HCT116 (cell line): ENCODE measurements around the gene KLHL3. TPM values are rescaled to one million over a fixed set of nuclear protein-coding genes. Genes with fewer than 3 reads are reported as not detected.

Experiments used
- ATAC-seq: fragments of 200-7000 bp; cut with Tn5 transposase; 2 replicates; pipeline ENCODE4 v1.9.1; 2020; ENCODE audit warnings: mild to moderate bottlenecking, moderate library complexity
- BruUV-seq: library from RNA; stranded (reverse); fragments of 400-500 nt; replicated peaks from 2 replicates; lab custom pipeline; 2021; lab: Mats Ljungman, UMichigan
- CTCF ChIA-PET: fragments of 300-600 bp; sonication (Branson Sonifier 250); formaldehyde crosslinking; loops from one replicate; lab custom pipeline; 2021; ENCODE audit warnings: antibody characterized with exemption; lab: Charles Lee
- POLR2A ChIA-PET: fragments of 300-600, 350-600 bp; sonication (Branson Sonifier 250); formaldehyde crosslinking; loops from one replicate; lab custom pipeline; 2021; ENCODE audit warnings: antibody characterized with exemption; lab: Charles Lee
- RAD21 ChIA-PET, 2 experiments: fragments of 300-600 bp; sonication (Branson Sonifier 250); formaldehyde crosslinking; loops; one replicate each; lab custom pipeline; 2023; ENCODE audit warnings: low total read pairs in 2 of 2; ENCODE audit not compliant: uncharacterized antibody in 2 of 2, unreplicated experiment in 2 of 2, low non-redundant PET in 1 of 2; lab: Charles Lee
- DNase-seq: peaks from one replicate; pipeline ENCODE4 v3.0.0-alpha.2; 2010; ENCODE audit warnings: low read depth, low spot score
- H2AFZ ChIP-seq: fragments of 200-600 bp; shearing (Covaris generic), sonication (generic); 2 replicates; pipeline ENCODE4 v1.6.1; 2017; ENCODE audit warnings: low read depth, mixed run types, mixed read lengths, antibody characterized with exemption, low read length; ENCODE audit not compliant: poor library complexity, severe bottlenecking
- H3K27ac ChIP-seq: 2 replicates; pipeline ENCODE4 v1.5.1; 2012; ENCODE audit warnings: low read depth, low read length
- H3K27me3 ChIP-seq: fragments of 200-600 bp; sonication (generic); 2 replicates; pipeline ENCODE4 v1.6.1; 2016; ENCODE audit warnings: mixed run types, low read length, mixed read lengths; ENCODE audit not compliant: insufficient read depth
- H3K36me3 ChIP-seq, 2 experiments: fragments of 200-500 bp in 1 of 2; fragments of 200-600 bp in 1 of 2; sonication (Bioruptor generic) in 1 of 2; sonication (generic) in 1 of 2; 2 replicates each; pipeline versions ENCODE4 v1.5.1 to v1.6.1; 2014 to 2016; ENCODE audit warnings: low read length in 2 of 2, inconsistent platforms in 1 of 2, mixed read lengths in 1 of 2, mixed run types in 1 of 2; ENCODE audit not compliant: insufficient read depth in 2 of 2, control insufficient read depth in 1 of 2
- H3K4me1 ChIP-seq, 2 experiments: fragments of 200-600 bp in 1 of 2; sonication (generic) in 1 of 2; 2 replicates each; pipeline versions ENCODE4 v1.5.1 to v1.6.1; 2012 to 2017; ENCODE audit warnings: low read length in 2 of 2, inconsistent platforms in 1 of 2, mild to moderate bottlenecking in 1 of 2, mixed read lengths in 1 of 2, mixed run types in 1 of 2, moderate library complexity in 1 of 2; ENCODE audit not compliant: insufficient read depth in 2 of 2, control insufficient read depth in 1 of 2
- H3K4me2 ChIP-seq: fragments of 200-600 bp; sonication (generic); 2 replicates; pipeline ENCODE4 v1.6.1; 2017; ENCODE audit warnings: mixed run types, low read length, mixed read lengths
- H3K4me3 ChIP-seq, 2 experiments: fragments of 200-600 bp in 1 of 2; sonication (generic) in 1 of 2; replicated peaks in 1 of 2; 2 replicates each; pipeline ENCODE4 v1.5.1; 2011 to 2016; ENCODE audit warnings: low read length in 2 of 2, control low read depth in 1 of 2, low read depth in 1 of 2, mild to moderate bottlenecking in 1 of 2, mixed read lengths in 1 of 2, mixed run types in 1 of 2
- H3K79me2 ChIP-seq: fragments of 200-600 bp; sonication (generic); 2 replicates; pipeline ENCODE4 v1.6.1; 2017; ENCODE audit warnings: mild to moderate bottlenecking, mixed run types, low read length, moderate library complexity, mixed read lengths; ENCODE audit not compliant: insufficient read depth
- H3K9ac ChIP-seq: fragments of 200-600 bp; sonication (generic); 2 replicates; pipeline ENCODE4 v1.6.1; 2016; ENCODE audit warnings: low read length, mixed read lengths
- H3K9me2 ChIP-seq: fragments of 200-600 bp; sonication (generic), shearing (Covaris generic); 2 replicates; pipeline ENCODE4 v1.6.1; 2017; ENCODE audit warnings: mixed run types, mild to moderate bottlenecking, moderate library complexity; ENCODE audit not compliant: insufficient read depth
- H3K9me3 ChIP-seq, 2 experiments: fragments of 200-500 bp in 1 of 2; fragments of 200-600 bp in 1 of 2; sonication (Bioruptor generic) in 1 of 2; sonication (generic) in 1 of 2; 2 replicates each; pipeline ENCODE4 v1.6.1; 2014 to 2017; ENCODE audit warnings: low read length in 2 of 2, mixed read lengths in 2 of 2, inconsistent platforms in 1 of 2, low read depth in 1 of 2, mild to moderate bottlenecking in 1 of 2, mixed run types in 1 of 2, moderate library complexity in 1 of 2; ENCODE audit not compliant: control insufficient read depth in 1 of 2, insufficient read depth in 1 of 2
- H4K20me1 ChIP-seq: fragments of 200-600 bp; sonication (generic), shearing (Covaris generic); 2 replicates; pipeline ENCODE4 v1.6.1; 2017; ENCODE audit warnings: mixed run types, mild to moderate bottlenecking, moderate library complexity; ENCODE audit not compliant: insufficient read depth
- CBX3 ChIP-seq: IDR thresholded peaks from 2 replicates; pipeline ENCODE4 v1.6.1; 2012; ENCODE audit warnings: low read depth
- EGR1 ChIP-seq: IDR thresholded peaks from 2 replicates; pipeline ENCODE4 v1.6.1; 2012; ENCODE audit warnings: low read depth
- ELF1 ChIP-seq: IDR thresholded peaks from 2 replicates; pipeline ENCODE4 v1.6.1; 2012; ENCODE audit warnings: low read depth, borderline replicate concordance
- EZH2 ChIP-seq: fragments of 200-600 bp; sonication (generic); IDR thresholded peaks from 2 replicates; pipeline ENCODE4 v1.6.1; 2017; ENCODE audit warnings: antibody characterized with exemption, mixed run types
- JUND ChIP-seq: IDR thresholded peaks from 2 replicates; pipeline ENCODE4 v1.6.1; 2012
- POLR2AphosphoS5 ChIP-seq: IDR thresholded peaks from 2 replicates; pipeline ENCODE4 v1.6.1; 2011; ENCODE audit warnings: mild to moderate bottlenecking, low read depth, low read length, moderate library complexity
- RAD21 ChIP-seq: IDR thresholded peaks from 2 replicates; pipeline ENCODE4 v1.6.1; 2012; ENCODE audit warnings: low read depth, mild to moderate bottlenecking
- SIN3A ChIP-seq: IDR thresholded peaks from 2 replicates; pipeline ENCODE4 v1.6.1; 2012; ENCODE audit warnings: low read depth
- SP1 ChIP-seq: IDR thresholded peaks from 2 replicates; pipeline ENCODE4 v1.6.1; 2012; ENCODE audit warnings: low read depth
- SRF ChIP-seq: IDR thresholded peaks from 2 replicates; pipeline ENCODE4 v1.6.1; 2012; ENCODE audit warnings: low read depth
- YY1 ChIP-seq: IDR thresholded peaks from 2 replicates; pipeline ENCODE4 v1.6.1; 2011; ENCODE audit warnings: low read length, low read depth, moderate library complexity, mild to moderate bottlenecking; ENCODE audit not compliant: insufficient replicate concordance; ENCODE audit errors: extremely low read depth
- ZFX ChIP-seq: fragments of 450-650 bp; IDR thresholded peaks from 2 replicates; pipeline ENCODE4 v1.6.1; 2017
- ZNF274 ChIP-seq: fragments of 200-500 bp; sonication (Bioruptor generic); IDR thresholded peaks from 2 replicates; pipeline ENCODE4 v1.6.1; 2014; ENCODE audit warnings: mild to moderate bottlenecking, low read depth, low read length, inconsistent platforms
- intact Hi-C: fragments of 100-400 bp; cut with micrococcal nuclease; formaldehyde crosslinking; loops from 2 replicates; pipeline ENCODE4 v1.10.0; 2022
- total RNA-seq: library from RNA; stranded (reverse); gene quantifications from one replicate; pipeline ENCODE4 v1.2.1, GENCODE V29; 2021; ENCODE audit not compliant: unreplicated experiment
- TF ChIP-seq, protein P1 (sequence below): IDR thresholded peaks from 2 replicates; pipeline ENCODE4 v1.6.1; 2012; ENCODE audit warnings: low read depth
- TF ChIP-seq, protein P2 (sequence below): IDR thresholded peaks from 2 replicates; pipeline ENCODE4 v1.6.1; 2012
- TF ChIP-seq, protein P3 (sequence below), 3 experiments: fragments of 200-600 bp in 1 of 3; sonication (generic) in 1 of 3; IDR thresholded peaks in 2 of 3; conservative IDR thresholded peaks in 1 of 3; 2 replicates each; pipeline ENCODE4 v1.5.1; 2012 to 2017; ENCODE audit warnings: low read depth in 2 of 3, low read length in 2 of 3, antibody characterized with exemption in 1 of 3, borderline replicate concordance in 1 of 3, control low read depth in 1 of 3, mild to moderate bottlenecking in 1 of 3, mixed read lengths in 1 of 3, mixed run types in 1 of 3, moderate library complexity in 1 of 3; ENCODE audit not compliant: insufficient read depth in 1 of 3

The KLHL3 gene
- total RNA-seq, 1 experiment from 2014 or later = not detected

DNA sequence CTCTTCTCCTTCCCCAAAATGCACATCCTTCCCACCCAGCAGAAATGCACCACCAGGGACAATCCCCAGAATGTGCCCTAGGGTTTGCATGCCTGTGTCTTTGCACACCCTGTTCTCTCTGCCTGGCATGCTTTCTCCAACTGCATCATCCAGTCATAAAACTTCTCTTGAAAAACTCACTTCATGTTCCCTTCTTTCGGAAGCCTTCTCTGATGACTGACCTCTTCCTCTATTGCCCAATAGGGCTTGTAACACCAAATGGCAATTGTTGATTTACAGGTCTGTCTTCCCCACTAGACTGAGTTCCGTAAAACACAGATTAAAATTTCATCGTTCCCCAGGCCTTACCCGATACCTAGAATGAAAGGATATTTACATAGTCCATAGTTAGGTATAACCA, 153.7 kb downstream of the KLHL3 start:
- no peak for DNase-seq
- Histone ChIP-seq H3K9ac (no peak overlapping the region), H3K9me2 (0 out of 2 replicates have a peak, but pooled peaks cover 2% of the 10 kb centered on the region), H3K4me1 (no peaks in the 10 kb centered on the region), H4K20me1 (no peaks in the 10 kb centered on the region), H3K4me2 (no peak overlapping the region), H3K4me3 (no peak overlapping the region), H2AFZ (no peak overlapping the region), H3K36me3 (no peaks in the 10 kb centered on the region), H3K27ac (no peak overlapping the region), H3K27me3 (peaks cover 25% of the 10 kb centered on the region), H3K79me2 (no peaks in the 10 kb centered on the region), H3K9me3 (no peaks in the 10 kb centered on the region)
- no peak for ATAC-seq
- intact Hi-C loops = no loop called here
- ChIA-PET POLR2A (no interaction called here), RAD21 (no interaction called here), CTCF (no interaction called here)
- no TSS peak for BruUV-seq
- no peak for TF ChIP-seq SIN3A
- no peak for TF ChIP-seq RAD21
- TF ChIP-seq EZH2 = no peak
- TF ChIP-seq EGR1 = no peak

DNA sequence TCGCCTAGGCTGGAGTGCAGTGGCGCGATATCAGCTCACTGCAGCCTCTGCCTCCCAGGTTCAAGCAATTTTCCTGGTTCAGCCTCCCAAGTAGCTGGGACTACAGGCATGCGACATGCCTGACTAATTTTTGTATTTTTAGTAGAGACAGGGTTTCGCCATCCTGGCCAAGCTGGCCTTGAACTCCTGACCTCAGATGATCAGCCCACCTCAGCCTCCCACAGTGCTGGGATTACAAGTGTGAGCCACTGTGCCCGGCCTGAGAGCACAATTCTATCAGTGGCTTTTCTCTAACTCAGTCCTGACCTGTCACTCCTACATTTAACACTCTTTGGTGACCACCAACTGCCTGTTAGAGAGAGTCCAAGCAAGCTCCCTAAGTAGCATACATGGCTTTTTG, 154.1 kb downstream of the KLHL3 start:
- BruUV-seq = no TSS peak
- no peak overlapping the region for H3K4me2 ChIP-seq
- CTCF ChIA-PET = no interaction called here

More for the DNA sequence above, 154.1 kb downstream of the KLHL3 start:
- Histone ChIP-seq H3K4me1 (no peaks in the 10 kb centered on the region), H3K9me3 (no peaks in the 10 kb centered on the region), H3K4me3 (no peak overlapping the region), H3K36me3 (no peaks in the 10 kb centered on the region), H3K79me2 (no peaks in the 10 kb centered on the region), H3K9ac (no peak overlapping the region), H4K20me1 (no peaks in the 10 kb centered on the region), H2AFZ (no peak overlapping the region), H3K9me2 (0 out of 2 replicates have a peak, but pooled peaks cover 2% of the 10 kb centered on the region), H3K27ac (no peak overlapping the region), H3K27me3 (peaks cover 22% of the 10 kb centered on the region)
- intact Hi-C loops = no loop called here
- TF ChIP-seq SRF (no peak), SP1 (no peak), POLR2AphosphoS5 (no peak), EZH2 (no peak), RAD21 (no peak), ZNF274 (no peak), YY1 (no peak), JUND (no peak), ZFX (no peak), EGR1 (no peak), ELF1 (no peak), CBX3 (no peak), SIN3A (no peak)
- TF ChIP-seq, protein P1, sequence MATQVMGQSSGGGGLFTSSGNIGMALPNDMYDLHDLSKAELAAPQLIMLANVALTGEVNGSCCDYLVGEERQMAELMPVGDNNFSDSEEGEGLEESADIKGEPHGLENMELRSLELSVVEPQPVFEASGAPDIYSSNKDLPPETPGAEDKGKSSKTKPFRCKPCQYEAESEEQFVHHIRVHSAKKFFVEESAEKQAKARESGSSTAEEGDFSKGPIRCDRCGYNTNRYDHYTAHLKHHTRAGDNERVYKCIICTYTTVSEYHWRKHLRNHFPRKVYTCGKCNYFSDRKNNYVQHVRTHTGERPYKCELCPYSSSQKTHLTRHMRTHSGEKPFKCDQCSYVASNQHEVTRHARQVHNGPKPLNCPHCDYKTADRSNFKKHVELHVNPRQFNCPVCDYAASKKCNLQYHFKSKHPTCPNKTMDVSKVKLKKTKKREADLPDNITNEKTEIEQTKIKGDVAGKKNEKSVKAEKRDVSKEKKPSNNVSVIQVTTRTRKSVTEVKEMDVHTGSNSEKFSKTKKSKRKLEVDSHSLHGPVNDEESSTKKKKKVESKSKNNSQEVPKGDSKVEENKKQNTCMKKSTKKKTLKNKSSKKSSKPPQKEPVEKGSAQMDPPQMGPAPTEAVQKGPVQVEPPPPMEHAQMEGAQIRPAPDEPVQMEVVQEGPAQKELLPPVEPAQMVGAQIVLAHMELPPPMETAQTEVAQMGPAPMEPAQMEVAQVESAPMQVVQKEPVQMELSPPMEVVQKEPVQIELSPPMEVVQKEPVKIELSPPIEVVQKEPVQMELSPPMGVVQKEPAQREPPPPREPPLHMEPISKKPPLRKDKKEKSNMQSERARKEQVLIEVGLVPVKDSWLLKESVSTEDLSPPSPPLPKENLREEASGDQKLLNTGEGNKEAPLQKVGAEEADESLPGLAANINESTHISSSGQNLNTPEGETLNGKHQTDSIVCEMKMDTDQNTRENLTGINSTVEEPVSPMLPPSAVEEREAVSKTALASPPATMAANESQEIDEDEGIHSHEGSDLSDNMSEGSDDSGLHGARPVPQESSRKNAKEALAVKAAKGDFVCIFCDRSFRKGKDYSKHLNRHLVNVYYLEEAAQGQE = no peak
- TF ChIP-seq, protein P2, sequence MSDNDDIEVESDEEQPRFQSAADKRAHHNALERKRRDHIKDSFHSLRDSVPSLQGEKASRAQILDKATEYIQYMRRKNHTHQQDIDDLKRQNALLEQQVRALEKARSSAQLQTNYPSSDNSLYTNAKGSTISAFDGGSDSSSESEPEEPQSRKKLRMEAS = no peak
- TF ChIP-seq, protein P3, sequence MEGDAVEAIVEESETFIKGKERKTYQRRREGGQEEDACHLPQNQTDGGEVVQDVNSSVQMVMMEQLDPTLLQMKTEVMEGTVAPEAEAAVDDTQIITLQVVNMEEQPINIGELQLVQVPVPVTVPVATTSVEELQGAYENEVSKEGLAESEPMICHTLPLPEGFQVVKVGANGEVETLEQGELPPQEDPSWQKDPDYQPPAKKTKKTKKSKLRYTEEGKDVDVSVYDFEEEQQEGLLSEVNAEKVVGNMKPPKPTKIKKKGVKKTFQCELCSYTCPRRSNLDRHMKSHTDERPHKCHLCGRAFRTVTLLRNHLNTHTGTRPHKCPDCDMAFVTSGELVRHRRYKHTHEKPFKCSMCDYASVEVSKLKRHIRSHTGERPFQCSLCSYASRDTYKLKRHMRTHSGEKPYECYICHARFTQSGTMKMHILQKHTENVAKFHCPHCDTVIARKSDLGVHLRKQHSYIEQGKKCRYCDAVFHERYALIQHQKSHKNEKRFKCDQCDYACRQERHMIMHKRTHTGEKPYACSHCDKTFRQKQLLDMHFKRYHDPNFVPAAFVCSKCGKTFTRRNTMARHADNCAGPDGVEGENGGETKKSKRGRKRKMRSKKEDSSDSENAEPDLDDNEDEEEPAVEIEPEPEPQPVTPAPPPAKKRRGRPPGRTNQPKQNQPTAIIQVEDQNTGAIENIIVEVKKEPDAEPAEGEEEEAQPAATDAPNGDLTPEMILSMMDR (IDR thresholded peaks at IDR 0.05 in 2 of 3, conservative IDR thresholded peaks at IDR 0.05 in 1 of 3; ENCODE audit: borderline replicate concordance in 1 of 3, insufficient read depth in 1 of 3, low read depth in 2 of 3, low read length in 2 of 3) = no peak
- no peak for ATAC-seq
- DNase-seq = no peak
- POLR2A ChIA-PET = no interaction called here
- RAD21 ChIA-PET = no interaction called here
